KMS-11 (cell line): ENCODE measurements around the gene RMI2.
A peak's percentile ranks its signal among the peaks of the same experiment; 100 is the strongest.

Experiments
- H2AFZ ChIP-seq: fragments of 200-600 bp; sonication (generic); 2 replicates; pipeline ENCODE4 v1.6.1; 2016; ENCODE audit warnings: antibody characterized with exemption, mixed run types, low read depth
- H3K27ac ChIP-seq: fragments of 200-600 bp; sonication (generic); 2 replicates; pipeline ENCODE4 v1.6.1; 2016; ENCODE audit warnings: mild to moderate bottlenecking, mixed run types
- H3K27me3 ChIP-seq: fragments of 200-600 bp; sonication (generic); 2 replicates; pipeline ENCODE4 v1.6.1; 2017; ENCODE audit warnings: mild to moderate bottlenecking, low read depth, mixed run types, moderate library complexity; ENCODE audit not compliant: insufficient read depth
- H3K36me3 ChIP-seq: fragments of 200-600 bp; sonication (generic); 2 replicates; pipeline ENCODE4 v1.6.1; 2017; ENCODE audit warnings: mild to moderate bottlenecking, mixed run types; ENCODE audit not compliant: insufficient read depth
- H3K4me1 ChIP-seq: fragments of 200-600 bp; sonication (generic); 2 replicates; pipeline ENCODE4 v1.6.1; 2016; ENCODE audit warnings: mild to moderate bottlenecking, low read depth, mixed run types; ENCODE audit not compliant: poor library complexity, severe bottlenecking
- H3K4me2 ChIP-seq: fragments of 200-600 bp; sonication (generic); 2 replicates; pipeline ENCODE4 v1.7.0; 2016; ENCODE audit warnings: mild to moderate bottlenecking, mixed run types
- H3K4me3 ChIP-seq: fragments of 200-600 bp; sonication (generic); IDR thresholded peaks from 2 replicates; pipeline ENCODE4 v1.6.1; 2017; ENCODE audit warnings: low read depth, low read length, mixed read lengths; ENCODE audit not compliant: insufficient read depth
- H3K79me2 ChIP-seq: fragments of 200-600 bp; sonication (generic); 2 replicates; pipeline ENCODE4 v1.6.1; 2016; ENCODE audit warnings: low read depth, mixed run types; ENCODE audit not compliant: insufficient read depth
- H3K9ac ChIP-seq: fragments of 200-600 bp; sonication (generic); 2 replicates; pipeline ENCODE4 v1.6.1; 2016; ENCODE audit warnings: mild to moderate bottlenecking, mixed run types
- H4K20me1 ChIP-seq: fragments of 200-600 bp; sonication (generic); 2 replicates; pipeline ENCODE4 v1.6.1; 2016; ENCODE audit warnings: mild to moderate bottlenecking, mixed run types; ENCODE audit not compliant: insufficient read depth
- CTCF ChIP-seq: fragments of 200-600 bp; sonication (generic); conservative IDR thresholded peaks from 2 replicates; pipeline ENCODE4 v1.6.1; 2017; ENCODE audit warnings: low read depth, mild to moderate bottlenecking, antibody characterized with exemption, low read length, moderate library complexity, mixed read lengths

RMI2 gene

GRCh38 chr16:11309895-11310633 is 35.2 kb upstream of the RMI2 start:
- Histone ChIP-seq H3K9ac (peak overlapping the region; percentile 39; the same call in 1 of the 2 replicates), H4K20me1 (no peaks in the 10 kb centered on the region), H3K4me2 (peak overlapping the region; percentile 70)

GRCh38 chr16:11310634-11310977 is 34.7 kb upstream of the RMI2 start:
- TF ChIP-seq CTCF, result no peak
- no peak overlapping the region for H3K4me3 ChIP-seq
- no peaks in the 10 kb centered on the region for H4K20me1 ChIP-seq
- peak overlapping the region; percentile 70 for H3K4me2 ChIP-seq
- H3K4me1 ChIP-seq, result peaks cover 77% of the 10 kb centered on the region
- H3K27me3 ChIP-seq, result no peaks in the 10 kb centered on the region
- peak overlapping the region; percentile 39; the same call in 1 of the 2 replicates for H3K9ac ChIP-seq
- no peak overlapping the region for H2AFZ ChIP-seq
- no peaks in the 10 kb centered on the region for H3K36me3 ChIP-seq
- no peaks in the 10 kb centered on the region for H3K79me2 ChIP-seq
- peak overlapping the region; percentile 89 for H3K27ac ChIP-seq

More at GRCh38 chr16:11309895-11310633, 35.2 kb upstream of the RMI2 start:
- Histone ChIP-seq H3K4me3 (no peak overlapping the region), H3K36me3 (no peaks in the 10 kb centered on the region), H3K27me3 (no peaks in the 10 kb centered on the region), H2AFZ (peak overlapping the region; percentile 13; the same call in 1 of the 2 replicates), H3K4me1 (peaks cover 74% of the 10 kb centered on the region), H3K79me2 (no peaks in the 10 kb centered on the region), H3K27ac (peak overlapping the region; percentile 89)
- no peak for TF ChIP-seq CTCF

GRCh38 chr16:11310997-11311561 is 34.2 kb upstream of the RMI2 start:
- H3K79me2 ChIP-seq, result no peaks in the 10 kb centered on the region
- peak overlapping the region; percentile 39; the same call in 1 of the 2 replicates for H3K9ac ChIP-seq
- H4K20me1 ChIP-seq, result no peaks in the 10 kb centered on the region
- no peak overlapping the region for H3K4me3 ChIP-seq
- no peak overlapping the region for H2AFZ ChIP-seq
- TF ChIP-seq CTCF, result no peak
- peaks cover 77% of the 10 kb centered on the region for H3K4me1 ChIP-seq
- H3K36me3 ChIP-seq, result no peaks in the 10 kb centered on the region
- peak overlapping the region; percentile 89 for H3K27ac ChIP-seq
- H3K27me3 ChIP-seq, result no peaks in the 10 kb centered on the region
- H3K4me2 ChIP-seq, result peak overlapping the region; percentile 70

- Histone ChIP-seq H3K9ac (peak overlapping the region; percentile 46; the same call in 1 of the 2 replicates), H3K27me3 (no peaks in the 10 kb centered on the region), H3K36me3 (no peaks in the 10 kb centered on the region), H3K4me1 (peaks cover 71% of the 10 kb centered on the region), H2AFZ (peak overlapping the region; percentile 27; the same call in 1 of the 2 replicates), H3K4me2 (peak overlapping the region; percentile 62), H3K4me3 (no peak overlapping the region), H3K27ac (peak overlapping the region; percentile 89), H3K79me2 (no peaks in the 10 kb centered on the region), H4K20me1 (no peaks in the 10 kb centered on the region)
- TF ChIP-seq CTCF, result no peak
These were observed 32.4 kb upstream of the RMI2 start for GRCh38 chr16:11312718-11313492.
